AG04450 (cell line): Measurements from ENCODE around the gene C21orf58. TPM values are rescaled to one million over a fixed set of nuclear protein-coding genes. Genes with fewer than 3 reads are reported as not detected.

Source experiments
- CTCF ChIA-PET: fragments of 300-600, 350-600 bp; formaldehyde crosslinking; extraction: SDS; loops from one replicate; lab custom pipeline; 2022; ENCODE audit warnings: antibody characterized with exemption, inconsistent platforms; lab: Charles Lee
- POLR2A ChIA-PET: fragments of 350-600 bp; formaldehyde crosslinking; extraction: SDS; loops from one replicate; lab custom pipeline; 2021; ENCODE audit warnings: antibody characterized with exemption, inconsistent platforms; lab: Yijun Ruan, JAX
- DNase-seq: peaks from one replicate; pipeline ENCODE4 v3.0.0-alpha.2; 2011; ENCODE audit warnings: low read depth, low spot score
- H3K27ac ChIP-seq: one replicate; pipeline ENCODE4 v1.5.1; 2012; ENCODE audit warnings: low read depth, low read length, control low read depth
- H3K27me3 ChIP-seq: one replicate; pipeline ENCODE4 v1.6.0; 2012; ENCODE audit warnings: low read length; ENCODE audit not compliant: control insufficient read depth, insufficient read depth
- H3K4me3 ChIP-seq: 2 replicates; pipeline ENCODE4 v1.5.1; 2011; ENCODE audit warnings: mild to moderate bottlenecking, low read depth, low read length, control low read depth
- H3K9me3 ChIP-seq: 2 replicates; pipeline ENCODE4 v1.5.1; 2012; ENCODE audit warnings: low read length; ENCODE audit not compliant: control insufficient read depth, insufficient read depth
- CTCF ChIP-seq: IDR thresholded peaks from 2 replicates; pipeline ENCODE4 v1.5.1; 2011; ENCODE audit warnings: low read depth, low read length, control low read depth, inconsistent platforms
- polyA plus RNA-seq: library from polyadenylated mRNA; depleted of rRNA; stranded (reverse); fragments of >200 nt; gene quantifications from 2 replicates; pipeline ENCODE4 v1.2.3, GENCODE V29; 2011

C21orf58 gene
- polyA plus RNA-seq, 1 experiment = 1.2 TPM

- Histone ChIP-seq H3K27me3 (no peaks in the 10 kb centered on the region), H3K27ac (no peak overlapping the region), H3K9me3 (peaks cover 7% of the 10 kb centered on the region), H3K4me3 (no peak overlapping the region)
- no peak for DNase-seq
- POLR2A ChIA-PET = no interaction called here
- no peak for TF ChIP-seq CTCF
- CTCF ChIA-PET = no interaction called here
Measured at GRCh38 chr21:46295996-46296752, 27.5 kb downstream of the C21orf58 start.

GRCh38 chr21:46295177-46295770 lies 28.4 kb downstream of the C21orf58 start:
- peak; percentile 29 for DNase-seq
- CTCF ChIA-PET = interaction anchor here (0.7 kb wide), 1 partner anchor 19 kb away, joined by 4 read pairs; no protein-coding TSS in a partner anchor
- H3K9me3 ChIP-seq = peaks cover 7% of the 10 kb centered on the region

GRCh38 chr21:46294647-46295176 lies 29.0 kb downstream of the C21orf58 start:
- Histone ChIP-seq H3K9me3 (peaks cover 7% of the 10 kb centered on the region), H3K4me3 (no peak overlapping the region), H3K27ac (peak overlapping the region; percentile 83), H3K27me3 (no peaks in the 10 kb centered on the region)
- TF ChIP-seq CTCF = no peak
- POLR2A ChIA-PET = interaction anchor here (0.6 kb wide), 1 partner anchor 151 kb away, joined by 5 read pairs; no protein-coding TSS in a partner anchor
- DNase-seq = peak; percentile 26
- CTCF ChIA-PET = interaction anchor here (0.7 kb wide), 1 partner anchor 19 kb away, joined by 4 read pairs; no protein-coding TSS in a partner anchor

More at GRCh38 chr21:46295177-46295770, 28.4 kb downstream of the C21orf58 start:
- POLR2A ChIA-PET = no interaction called here
- H3K4me3 ChIP-seq = no peak overlapping the region
- no peak for TF ChIP-seq CTCF
- H3K27me3 ChIP-seq = no peaks in the 10 kb centered on the region
- H3K27ac ChIP-seq = peak overlapping the region; percentile 83

- Histone ChIP-seq H3K9me3 (peaks cover 4% of the 10 kb centered on the region), H3K27ac (no peak overlapping the region), H3K27me3 (no peaks in the 10 kb centered on the region), H3K4me3 (no peak overlapping the region)
- CTCF ChIA-PET = no interaction called here
- POLR2A ChIA-PET = no interaction called here
- DNase-seq = no peak
- no peak for TF ChIP-seq CTCF
Measured at GRCh38 chr21:46291561-46291960, 32.1 kb downstream of the C21orf58 start.
